ENCODE results near the gene EPS8L2. TPM values are rescaled to one million over a fixed set of nuclear protein-coding genes. Genes with fewer than 3 reads are reported as not detected.

The EPS8L2 gene
- polyA plus RNA-seq, 1 donor, result 260 TPM

- WGBS (ENCODE audit: insufficient coverage, low lambda C conversion rate), result no CpG with 5 or more reads among the region's 34 CpGs
- no peak for DNase-seq
- Histone ChIP-seq H3K27me3 (ENCODE audit: control insufficient read depth, insufficient read depth, low read length) (peaks cover 28% of the 10 kb centered on the region), H3K27ac (ENCODE audit: low read length) (no peak overlapping the region), H3K9me3 (ENCODE audit: control insufficient read depth, low read depth, low read length) (peaks cover 5% of the 10 kb centered on the region), H3K36me3 (ENCODE audit: control insufficient read depth, insufficient read depth, low read length) (peaks cover 48% of the 10 kb centered on the region), H3K4me3 (ENCODE audit: low read length) (no peak overlapping the region), H3K4me1 (ENCODE audit: control insufficient read depth, insufficient read depth, low read length) (peaks cover 33% of the 10 kb centered on the region)
Measured at GRCh38 chr11:719214-720016, 13.4 kb downstream of the EPS8L2 start.

DNA sequence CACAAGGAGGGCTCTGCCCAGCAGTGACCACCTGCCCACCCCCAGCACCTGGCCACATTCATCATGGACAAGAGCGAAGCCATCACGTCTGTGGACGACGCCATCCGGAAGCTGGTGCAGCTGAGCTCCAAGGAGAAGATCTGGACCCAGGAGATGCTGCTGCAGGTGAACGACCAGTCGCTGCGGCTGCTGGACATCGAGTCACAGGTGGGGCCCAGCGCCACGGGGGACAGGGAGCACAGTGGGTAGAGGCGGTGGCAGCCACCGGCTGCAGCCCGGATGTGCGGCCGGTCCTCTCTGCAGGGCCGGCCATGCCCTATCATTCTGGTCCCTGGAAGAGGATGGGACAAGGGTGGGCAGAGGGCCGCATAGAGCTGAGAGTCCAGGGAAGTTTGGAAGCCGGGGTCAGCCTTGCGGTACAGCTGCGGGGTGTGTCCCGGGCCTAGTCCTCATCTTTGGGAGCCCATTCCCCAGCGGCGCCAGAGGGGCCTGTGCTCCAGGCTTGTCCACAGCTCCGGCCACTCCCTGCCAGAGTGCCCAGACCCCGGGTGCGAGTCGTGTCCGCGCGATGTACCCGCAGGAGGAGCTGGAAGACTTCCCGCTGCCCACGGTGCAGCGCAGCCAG is 14.1 kb downstream of the EPS8L2 start:
- Histone ChIP-seq H3K36me3 (ENCODE audit: control insufficient read depth, insufficient read depth, low read length) (peaks cover 54% of the 10 kb centered on the region), H3K4me1 (ENCODE audit: control insufficient read depth, insufficient read depth, low read length) (peaks cover 39% of the 10 kb centered on the region), H3K27me3 (ENCODE audit: control insufficient read depth, insufficient read depth, low read length) (peaks cover 31% of the 10 kb centered on the region), H3K4me3 (ENCODE audit: low read length) (no peak overlapping the region), H3K27ac (ENCODE audit: low read length) (no peak overlapping the region), H3K9me3 (ENCODE audit: control insufficient read depth, low read depth, low read length) (peaks cover 5% of the 10 kb centered on the region)
- WGBS (ENCODE audit: insufficient coverage, low lambda C conversion rate), result no CpG with 5 or more reads among the region's 35 CpGs
- no peak for DNase-seq

GRCh38 chr11:720642-721246 is 14.7 kb downstream of the EPS8L2 start:
- peaks cover 42% of the 10 kb centered on the region for H3K4me1 ChIP-seq (ENCODE audit: control insufficient read depth, insufficient read depth, low read length)
- WGBS (ENCODE audit: insufficient coverage, low lambda C conversion rate), result no CpG with 5 or more reads among the region's 53 CpGs
- peaks cover 5% of the 10 kb centered on the region for H3K9me3 ChIP-seq (ENCODE audit: control insufficient read depth, low read depth, low read length)
- peaks cover 54% of the 10 kb centered on the region for H3K36me3 ChIP-seq (ENCODE audit: control insufficient read depth, insufficient read depth, low read length)
- no peak overlapping the region for H3K27ac ChIP-seq (ENCODE audit: low read length)
- peaks cover 35% of the 10 kb centered on the region for H3K27me3 ChIP-seq (ENCODE audit: control insufficient read depth, insufficient read depth, low read length)
- no peak overlapping the region for H3K4me3 ChIP-seq (ENCODE audit: low read length)
- peak in 1 of 2 donors; percentile 56 for DNase-seq

- no peak overlapping the region for H3K4me3 ChIP-seq (ENCODE audit: low read length)
- H3K27me3 ChIP-seq (ENCODE audit: control insufficient read depth, insufficient read depth, low read length), result peaks cover 35% of the 10 kb centered on the region
- no CpG with 5 or more reads among the region's 28 CpGs for WGBS (ENCODE audit: insufficient coverage, low lambda C conversion rate)
- H3K36me3 ChIP-seq (ENCODE audit: control insufficient read depth, insufficient read depth, low read length), result peaks cover 54% of the 10 kb centered on the region
- peaks cover 47% of the 10 kb centered on the region for H3K4me1 ChIP-seq (ENCODE audit: control insufficient read depth, insufficient read depth, low read length)
- DNase-seq, result no peak
- H3K9me3 ChIP-seq (ENCODE audit: control insufficient read depth, low read depth, low read length), result peaks cover 5% of the 10 kb centered on the region
- peak overlapping the region; percentile 19 for H3K27ac ChIP-seq (ENCODE audit: low read length)
Measured at GRCh38 chr11:721247-721740, 15.3 kb downstream of the EPS8L2 start.

- Histone ChIP-seq H3K27me3 (ENCODE audit: control insufficient read depth, insufficient read depth, low read length) (peaks cover 35% of the 10 kb centered on the region), H3K4me3 (ENCODE audit: low read length) (no peak overlapping the region), H3K4me1 (ENCODE audit: control insufficient read depth, insufficient read depth, low read length) (peaks cover 52% of the 10 kb centered on the region), H3K9me3 (ENCODE audit: control insufficient read depth, low read depth, low read length) (peaks cover 5% of the 10 kb centered on the region), H3K36me3 (ENCODE audit: control insufficient read depth, insufficient read depth, low read length) (peaks cover 58% of the 10 kb centered on the region), H3K27ac (ENCODE audit: low read length) (peak overlapping the region; percentile 19)
- WGBS (ENCODE audit: insufficient coverage, low lambda C conversion rate), result no CpG with 5 or more reads among the region's 33 CpGs
- DNase-seq, result peak in 1 of 2 donors; percentile 59
Measured at GRCh38 chr11:721741-722345, 15.8 kb downstream of the EPS8L2 start.

GRCh38 chr11:722346-722811 is 16.3 kb downstream of the EPS8L2 start:
- Histone ChIP-seq H3K4me3 (ENCODE audit: low read length) (no peak overlapping the region), H3K36me3 (ENCODE audit: control insufficient read depth, insufficient read depth, low read length) (peaks cover 60% of the 10 kb centered on the region), H3K9me3 (ENCODE audit: control insufficient read depth, low read depth, low read length) (peaks cover 5% of the 10 kb centered on the region), H3K27me3 (ENCODE audit: control insufficient read depth, insufficient read depth, low read length) (peaks cover 35% of the 10 kb centered on the region), H3K27ac (ENCODE audit: low read length) (no peak overlapping the region), H3K4me1 (ENCODE audit: control insufficient read depth, insufficient read depth, low read length) (peaks cover 57% of the 10 kb centered on the region)
- no peak for DNase-seq
- WGBS (ENCODE audit: insufficient coverage, low lambda C conversion rate), result no CpG with 5 or more reads among the region's 20 CpGs

DNA sequence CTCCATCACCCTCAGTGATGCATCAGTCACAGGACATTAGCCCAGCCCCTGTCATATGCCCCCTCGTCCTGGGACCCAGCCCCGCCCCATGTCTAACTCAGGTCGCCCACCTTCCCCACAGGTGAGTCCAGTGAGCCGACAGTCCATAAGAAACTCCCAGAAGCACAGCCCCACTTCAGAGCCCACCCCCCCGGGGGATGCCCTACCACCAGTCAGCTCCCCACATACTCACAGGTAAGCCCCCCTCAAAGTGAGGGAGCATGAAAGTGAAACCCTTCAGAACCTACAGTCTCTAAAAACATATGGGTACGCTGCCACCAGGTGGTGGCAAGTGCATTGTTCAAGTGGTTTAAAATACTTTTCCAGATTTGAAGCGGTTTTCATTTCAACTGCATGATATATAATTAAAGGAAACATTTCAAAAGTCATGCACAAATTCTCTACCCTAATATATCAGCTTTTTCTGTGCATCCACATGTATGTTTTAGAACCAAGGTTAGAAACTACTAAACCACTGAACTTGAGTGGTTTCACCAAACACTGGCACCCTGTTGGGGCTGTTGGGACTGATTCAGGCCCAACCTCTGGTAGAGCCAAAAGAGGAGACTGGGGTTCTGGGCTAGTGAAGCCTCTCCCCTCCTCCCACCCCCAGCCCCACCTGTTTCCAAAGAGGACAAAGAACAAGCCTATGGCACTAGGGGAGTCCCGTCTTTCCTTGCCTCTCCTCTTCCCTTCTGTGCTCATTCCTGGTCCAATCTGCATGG is 17.3 kb downstream of the EPS8L2 start:
- Histone ChIP-seq H3K36me3 (ENCODE audit: control insufficient read depth, insufficient read depth, low read length) (peaks cover 62% of the 10 kb centered on the region), H3K9me3 (ENCODE audit: control insufficient read depth, low read depth, low read length) (peaks cover 8% of the 10 kb centered on the region), H3K27ac (ENCODE audit: low read length) (no peak overlapping the region), H3K4me1 (ENCODE audit: control insufficient read depth, insufficient read depth, low read length) (peaks cover 62% of the 10 kb centered on the region), H3K4me3 (ENCODE audit: low read length) (no peak overlapping the region), H3K27me3 (ENCODE audit: control insufficient read depth, insufficient read depth, low read length) (peaks cover 35% of the 10 kb centered on the region)
- 38% methylated on average over 1 of the region's 8 CpGs for WGBS (ENCODE audit: insufficient coverage, low lambda C conversion rate)
- peak; percentile 56 to 61 for DNase-seq

DNA sequence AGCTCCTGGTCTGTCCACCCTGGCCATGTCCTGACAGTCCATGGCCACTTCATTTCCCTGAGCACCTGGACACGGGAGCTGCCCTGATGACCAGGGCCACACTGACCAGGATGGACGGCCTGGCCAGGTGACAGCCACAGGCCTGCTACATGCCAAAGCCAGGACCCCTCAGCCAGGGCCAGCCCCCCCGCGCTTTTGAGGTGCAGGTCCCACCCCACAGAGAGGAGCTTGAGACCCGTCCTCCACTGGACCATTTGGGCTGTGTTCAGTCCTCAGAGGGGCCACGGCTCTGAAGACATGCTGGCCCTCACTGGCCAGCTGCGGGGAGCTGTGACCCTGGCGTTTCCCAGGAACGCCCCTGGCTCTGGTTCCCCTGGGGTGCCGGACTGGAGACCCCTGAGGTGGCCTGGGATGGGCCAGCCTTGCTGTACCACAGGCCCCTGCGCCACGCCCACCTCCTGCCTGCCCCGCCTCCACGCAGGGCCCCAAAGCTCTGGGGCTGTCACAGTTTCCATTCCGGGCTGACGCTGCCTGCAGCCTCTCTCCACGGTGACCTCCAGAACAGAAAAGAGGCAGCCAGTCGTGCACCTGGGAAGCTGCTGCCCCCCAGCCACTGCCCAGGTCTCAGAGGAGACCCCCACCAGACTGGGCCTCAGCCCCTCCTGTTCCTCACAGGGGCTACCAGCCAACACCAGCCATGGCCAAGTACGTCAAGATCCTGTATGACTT is 18.2 kb downstream of the EPS8L2 start:
- no peak for DNase-seq
- H3K36me3 ChIP-seq (ENCODE audit: control insufficient read depth, insufficient read depth, low read length), result peaks cover 60% of the 10 kb centered on the region
- WGBS (ENCODE audit: insufficient coverage, low lambda C conversion rate), result no CpG with 5 or more reads among the region's 19 CpGs
- H3K27ac ChIP-seq (ENCODE audit: low read length), result no peak overlapping the region
- peaks cover 62% of the 10 kb centered on the region for H3K4me1 ChIP-seq (ENCODE audit: control insufficient read depth, insufficient read depth, low read length)
- H3K9me3 ChIP-seq (ENCODE audit: control insufficient read depth, low read depth, low read length), result peaks cover 8% of the 10 kb centered on the region
- H3K27me3 ChIP-seq (ENCODE audit: control insufficient read depth, insufficient read depth, low read length), result peaks cover 34% of the 10 kb centered on the region
- no peak overlapping the region for H3K4me3 ChIP-seq (ENCODE audit: low read length)

DNA sequence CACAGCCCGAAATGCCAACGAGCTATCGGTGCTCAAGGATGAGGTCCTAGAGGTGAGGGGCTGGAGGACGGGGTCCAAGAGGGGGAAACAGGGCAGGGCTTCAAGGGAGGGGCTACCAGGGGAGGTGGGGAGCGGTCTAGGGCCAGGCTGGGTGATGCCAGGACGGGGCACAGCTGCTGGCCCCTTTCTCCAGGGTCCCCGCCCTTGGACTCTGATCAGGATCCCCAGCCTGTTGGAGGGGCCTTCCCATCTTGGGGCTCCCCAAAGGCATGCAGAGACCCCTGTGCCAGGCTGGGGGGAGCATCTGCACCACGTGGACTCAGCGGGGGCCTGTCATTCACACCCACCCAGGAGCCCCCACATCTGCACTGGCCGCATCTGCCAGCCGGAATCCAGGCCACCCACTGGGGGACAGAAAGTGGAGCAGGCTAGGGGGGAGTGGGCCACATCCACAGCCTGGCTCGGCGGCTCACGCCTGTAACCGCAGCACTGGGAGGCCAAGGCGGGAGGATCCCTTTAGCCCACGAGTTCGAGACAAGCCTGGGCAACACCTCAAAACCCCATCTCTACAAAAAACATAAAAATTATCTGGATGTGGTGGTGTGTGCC is 18.9 kb downstream of the EPS8L2 start:
- peak in 1 of 2 donors; percentile 3 for DNase-seq
- H3K36me3 ChIP-seq (ENCODE audit: control insufficient read depth, insufficient read depth, low read length), result peaks cover 53% of the 10 kb centered on the region
- no peak overlapping the region for H3K27ac ChIP-seq (ENCODE audit: low read length)
- H3K9me3 ChIP-seq (ENCODE audit: control insufficient read depth, low read depth, low read length), result peaks cover 8% of the 10 kb centered on the region
- no peak overlapping the region for H3K4me3 ChIP-seq (ENCODE audit: low read length)
- H3K4me1 ChIP-seq (ENCODE audit: control insufficient read depth, insufficient read depth, low read length), result peaks cover 66% of the 10 kb centered on the region
- peaks cover 31% of the 10 kb centered on the region for H3K27me3 ChIP-seq (ENCODE audit: control insufficient read depth, insufficient read depth, low read length)
- WGBS (ENCODE audit: insufficient coverage, low lambda C conversion rate), result no CpG with 5 or more reads among the region's 18 CpGs

All from large intestine (tissue), 3 donors.